ENCODE data around the gene FBP2.
"Not testable (repeated sequence)": the region's sequence is repeated elsewhere in the genome, so short reads cannot be mapped to it uniquely, and the experiment has no call there.

Gene FBP2

DNA sequence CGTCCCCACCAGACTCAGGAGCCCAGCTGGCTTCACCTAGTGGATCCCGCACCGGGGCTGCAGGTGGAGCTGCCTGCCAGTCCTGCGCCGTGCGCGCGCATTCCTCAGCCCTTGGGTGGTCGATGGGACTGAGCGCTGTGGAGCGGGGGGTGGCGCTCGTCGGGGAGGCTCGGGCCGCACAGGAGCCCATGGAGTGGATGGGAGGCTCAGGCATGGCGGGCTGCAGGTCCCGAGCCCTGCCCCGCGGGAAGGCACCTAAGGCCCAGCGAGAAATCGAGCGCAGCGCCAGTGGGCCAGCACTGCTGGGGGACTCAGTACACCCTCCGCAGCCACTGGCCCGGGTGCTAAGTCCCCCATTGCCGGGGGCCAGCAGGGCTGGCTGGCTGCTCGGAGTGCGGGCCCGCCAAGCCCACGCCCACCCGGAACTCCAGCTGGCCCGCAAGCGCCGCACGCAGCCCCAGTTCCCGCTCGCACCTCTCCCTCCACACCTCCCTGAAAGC, 2.5 kb downstream of the FBP2 start:
- H3K27ac Mint-ChIP-seq; H3K9me3 Mint-ChIP-seq; H3K4me3 Mint-ChIP-seq; H3K36me3 Mint-ChIP-seq (ENCODE audit: low read depth): not testable (repeated sequence)
- DNase-seq = peak; percentile 7
- H3K27me3 Mint-ChIP-seq = peaks cover 45% of the 10 kb centered on the region
- peaks cover 12% of the 10 kb centered on the region for H3K4me1 Mint-ChIP-seq (ENCODE audit: low read depth)

DNA sequence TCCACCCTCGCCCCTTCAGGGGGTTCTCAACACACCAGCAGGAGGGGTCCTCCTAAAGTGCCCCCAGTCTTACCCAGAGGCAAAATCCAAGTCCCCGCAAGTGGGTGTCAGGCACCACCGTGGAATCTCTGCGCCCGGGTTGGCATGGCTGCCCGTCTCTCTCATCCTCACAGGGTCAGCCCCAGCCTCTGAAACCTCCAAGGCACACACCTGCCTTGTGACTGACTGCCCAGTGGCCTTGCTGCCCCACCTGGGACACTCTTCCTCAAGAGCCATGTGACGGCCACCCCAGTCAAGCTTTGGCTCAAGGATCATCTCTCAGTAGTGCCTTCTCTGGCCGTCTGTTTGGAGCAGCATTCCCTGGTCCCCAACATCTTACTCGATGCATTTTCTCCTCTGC, 4.9 kb downstream of the FBP2 start:
- no peaks in the 10 kb centered on the region for H3K9me3 Mint-ChIP-seq
- no peak overlapping the region for H3K27ac Mint-ChIP-seq
- no peak for DNase-seq
- H3K4me3 Mint-ChIP-seq = no peak overlapping the region
- H3K4me1 Mint-ChIP-seq (ENCODE audit: low read depth) = peaks cover 28% of the 10 kb centered on the region
- H3K36me3 Mint-ChIP-seq (ENCODE audit: low read depth) = no peaks in the 10 kb centered on the region
- peaks cover 46% of the 10 kb centered on the region for H3K27me3 Mint-ChIP-seq

DNA sequence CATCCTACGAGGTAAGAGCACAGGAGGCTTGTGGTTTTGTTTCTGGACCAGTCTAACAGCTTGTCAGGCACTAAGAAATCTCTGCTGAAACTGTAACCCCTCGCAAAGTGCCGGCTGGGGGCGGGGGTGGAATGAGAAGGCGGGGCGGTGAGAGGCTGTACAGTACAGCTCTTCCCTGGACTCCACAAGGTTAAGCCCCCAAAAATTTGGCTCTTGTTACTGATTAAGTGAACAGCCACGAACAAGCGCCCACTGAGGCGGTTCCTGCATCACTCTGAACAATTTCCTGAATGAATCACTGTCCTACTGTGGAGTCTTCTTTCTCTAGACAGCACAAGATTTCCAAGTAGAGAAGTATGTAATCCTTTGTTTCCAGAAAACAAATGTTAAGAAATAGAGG, 6.8 kb downstream of the FBP2 start:
- peaks cover 44% of the 10 kb centered on the region for H3K27me3 Mint-ChIP-seq
- no peaks in the 10 kb centered on the region for H3K36me3 Mint-ChIP-seq (ENCODE audit: low read depth)
- H3K4me1 Mint-ChIP-seq (ENCODE audit: low read depth) = peaks cover 28% of the 10 kb centered on the region
- no peak overlapping the region for H3K4me3 Mint-ChIP-seq
- H3K27ac Mint-ChIP-seq = no peak overlapping the region
- no peak for DNase-seq
- H3K9me3 Mint-ChIP-seq = no peaks in the 10 kb centered on the region

DNA sequence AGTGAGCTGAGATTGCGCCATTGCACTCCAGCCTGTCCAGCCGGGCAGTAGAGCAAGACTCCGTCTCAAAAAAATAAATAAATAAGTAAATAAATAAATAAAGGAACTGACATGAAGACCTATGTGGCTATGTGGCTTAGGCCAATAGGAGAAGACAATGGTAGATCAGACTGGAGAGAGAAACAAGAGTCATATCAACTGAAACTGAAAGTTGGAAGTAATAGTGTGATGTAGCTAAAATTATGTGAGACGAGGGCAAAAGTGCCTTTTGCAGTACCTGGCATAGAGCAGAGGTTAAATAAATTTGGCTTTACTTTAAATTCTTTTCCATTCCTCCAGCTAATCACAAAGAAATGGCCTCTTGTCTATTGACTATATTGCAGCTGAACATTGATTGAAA, 7.3 kb downstream of the FBP2 start:
- H3K27ac Mint-ChIP-seq = no peak overlapping the region

DNA sequence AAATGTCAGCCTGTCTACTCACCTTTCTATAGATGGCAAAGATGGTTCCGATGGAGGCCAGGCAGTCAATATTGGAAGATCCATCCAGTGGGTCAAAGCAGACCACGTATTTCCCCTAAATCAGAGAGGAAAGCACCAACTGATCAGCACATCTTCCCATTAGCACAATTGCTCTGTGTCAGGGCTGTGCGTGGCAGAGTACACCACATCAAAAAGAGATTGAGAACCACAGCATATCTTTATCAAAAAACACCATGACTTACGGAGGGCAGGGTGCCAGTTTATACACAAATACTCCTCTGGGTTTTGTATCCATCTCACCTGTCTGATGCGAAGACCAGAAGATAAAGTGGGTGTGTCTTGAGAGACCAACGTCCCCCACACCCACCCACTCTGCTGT, 9.1 kb downstream of the FBP2 start:
- H3K27ac Mint-ChIP-seq = no peak overlapping the region
- peaks cover 28% of the 10 kb centered on the region for H3K4me1 Mint-ChIP-seq (ENCODE audit: low read depth)
- H3K9me3 Mint-ChIP-seq = no peaks in the 10 kb centered on the region
- no peak overlapping the region for H3K4me3 Mint-ChIP-seq
- no peak for DNase-seq
- H3K36me3 Mint-ChIP-seq (ENCODE audit: low read depth) = no peaks in the 10 kb centered on the region
- peaks cover 38% of the 10 kb centered on the region for H3K27me3 Mint-ChIP-seq

More for the DNA sequence above, 7.3 kb downstream of the FBP2 start:
- peaks cover 28% of the 10 kb centered on the region for H3K4me1 Mint-ChIP-seq (ENCODE audit: low read depth)
- no peaks in the 10 kb centered on the region for H3K9me3 Mint-ChIP-seq
- peaks cover 41% of the 10 kb centered on the region for H3K27me3 Mint-ChIP-seq
- no peaks in the 10 kb centered on the region for H3K36me3 Mint-ChIP-seq (ENCODE audit: low read depth)
- no peak overlapping the region for H3K4me3 Mint-ChIP-seq
- DNase-seq = no peak

DNA sequence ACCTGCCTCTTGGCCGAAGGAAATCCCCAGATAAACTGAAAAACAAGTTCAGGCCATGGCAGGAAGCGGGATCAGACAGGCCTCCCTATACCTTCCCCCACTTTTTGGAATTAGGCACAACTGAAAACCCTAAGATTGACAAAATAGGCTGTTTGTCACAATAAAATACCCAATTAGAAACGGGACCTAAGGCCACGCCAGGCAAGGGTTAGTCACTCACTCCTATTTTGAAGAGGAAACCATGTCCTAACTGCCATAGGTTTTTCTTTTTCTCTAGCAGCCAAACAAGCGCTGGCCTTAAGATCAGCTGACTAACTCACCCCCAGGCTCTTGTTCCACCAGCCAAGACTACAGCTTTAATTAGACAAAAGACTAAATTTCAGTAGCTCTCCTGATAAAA, 11.9 kb downstream of the FBP2 start:
- DNase-seq = no peak
- Mint-ChIP-seq H3K4me3 (no peak overlapping the region), H3K36me3 (ENCODE audit: low read depth) (no peaks in the 10 kb centered on the region), H3K27ac (no peak overlapping the region), H3K4me1 (ENCODE audit: low read depth) (peaks cover 21% of the 10 kb centered on the region), H3K9me3 (no peaks in the 10 kb centered on the region), H3K27me3 (peaks cover 18% of the 10 kb centered on the region)

DNA sequence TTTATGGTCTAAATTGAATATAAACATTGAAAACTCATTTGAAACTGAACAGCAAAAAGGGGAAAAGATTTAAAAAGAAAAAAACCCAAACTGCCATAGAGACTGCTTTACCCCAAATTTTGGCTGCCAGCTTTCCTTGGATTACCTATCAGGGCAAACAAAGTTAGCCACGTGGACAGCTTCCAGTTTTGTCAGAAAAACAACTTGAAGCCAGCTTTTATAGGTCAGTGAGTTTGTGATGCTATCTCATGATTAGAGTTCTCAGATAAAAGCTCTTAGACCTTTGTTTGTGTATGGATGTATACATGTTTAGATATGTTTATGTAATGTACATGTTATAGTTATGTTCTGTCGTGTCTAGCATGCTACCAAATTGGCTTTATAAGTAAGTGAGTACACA, 16.1 kb downstream of the FBP2 start:
- Mint-ChIP-seq H3K27ac (no peak overlapping the region), H3K4me1 (ENCODE audit: low read depth) (no peaks in the 10 kb centered on the region), H3K36me3 (ENCODE audit: low read depth) (no peaks in the 10 kb centered on the region)

DNA sequence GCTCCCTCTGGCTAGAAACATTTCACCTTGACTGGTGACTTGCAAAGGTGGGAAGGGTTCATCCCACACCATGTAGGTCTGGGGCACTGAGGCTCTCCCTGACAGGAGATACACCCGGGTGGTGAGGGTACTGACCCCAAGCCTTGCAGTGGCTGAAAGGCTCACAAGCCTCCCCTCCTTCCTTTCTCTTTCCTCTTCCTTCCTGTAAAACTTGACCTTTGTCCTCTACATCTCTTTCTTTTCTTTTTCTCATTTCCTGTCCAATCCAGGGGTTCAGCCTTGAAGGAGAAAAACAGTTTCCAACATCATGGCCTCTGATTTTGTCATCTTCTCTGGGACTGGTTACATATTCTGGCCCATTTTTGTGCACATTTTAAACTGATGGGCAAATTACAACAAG, 16.6 kb downstream of the FBP2 start:
- peaks cover 12% of the 10 kb centered on the region for H3K27me3 Mint-ChIP-seq
- DNase-seq = no peak
- H3K27ac Mint-ChIP-seq = no peak overlapping the region
- no peaks in the 10 kb centered on the region for H3K36me3 Mint-ChIP-seq (ENCODE audit: low read depth)
- no peaks in the 10 kb centered on the region for H3K4me1 Mint-ChIP-seq (ENCODE audit: low read depth)
- no peak overlapping the region for H3K4me3 Mint-ChIP-seq
- H3K9me3 Mint-ChIP-seq = no peaks in the 10 kb centered on the region

More for the DNA sequence above, 16.1 kb downstream of the FBP2 start:
- Mint-ChIP-seq H3K27me3 (peaks cover 7% of the 10 kb centered on the region), H3K4me3 (no peak overlapping the region), H3K9me3 (no peaks in the 10 kb centered on the region)
- DNase-seq = no peak

DNA sequence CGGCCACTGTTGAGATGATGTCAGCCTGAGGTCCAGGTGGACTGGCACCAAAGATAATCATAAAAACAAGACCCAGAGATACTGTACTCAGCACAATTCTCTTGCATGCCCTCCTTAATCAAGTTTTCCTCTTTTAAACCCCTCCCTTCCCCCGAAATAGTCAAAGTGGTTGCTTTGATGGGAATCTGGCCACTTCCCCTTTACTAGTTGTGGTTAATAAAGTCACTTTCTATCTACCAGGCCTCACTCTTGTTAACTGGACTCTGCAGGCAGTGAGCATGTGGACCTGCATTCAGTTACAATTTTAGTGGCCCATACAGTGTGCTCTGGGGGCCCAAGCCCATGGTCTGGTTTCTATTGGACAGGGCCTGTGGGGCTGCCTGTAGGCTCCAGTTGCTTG, 17.5 kb downstream of the FBP2 start:
- H3K27me3 Mint-ChIP-seq = peaks cover 18% of the 10 kb centered on the region

DNA sequence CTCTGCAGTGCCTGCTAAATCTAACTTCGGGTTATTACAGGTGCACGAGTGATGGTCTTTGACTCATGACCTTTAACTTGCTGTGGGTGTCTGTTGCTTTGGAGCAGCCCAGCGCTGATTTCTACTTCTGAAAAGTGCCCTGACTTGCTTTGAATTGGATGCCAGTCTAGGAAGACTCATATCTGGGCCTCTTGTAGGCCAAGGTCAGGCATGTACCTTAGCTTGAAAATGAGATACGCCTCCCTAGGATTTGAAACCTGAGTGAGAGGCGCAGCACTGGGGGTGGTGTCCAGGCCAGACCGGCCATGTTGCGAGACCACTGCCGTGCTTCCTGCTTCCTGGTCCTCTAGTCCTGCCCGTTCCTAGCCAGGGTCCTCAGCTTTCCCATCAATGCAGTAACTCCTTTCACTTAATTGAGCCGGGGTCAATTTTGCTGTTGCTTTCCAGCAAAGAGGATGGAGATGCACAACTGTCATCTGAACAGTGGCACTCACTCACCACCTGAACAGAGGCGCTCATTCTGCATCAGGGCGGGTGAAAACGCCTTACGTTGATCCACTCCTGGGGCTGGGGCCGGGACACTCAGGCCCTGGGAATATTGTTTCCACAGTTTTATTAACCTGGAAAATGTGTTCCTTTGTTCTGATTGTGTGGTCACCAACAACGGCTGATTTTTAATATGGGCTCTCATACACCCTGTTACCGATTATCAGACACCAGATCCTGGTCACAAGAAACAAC, 24.5 kb downstream of the FBP2 start:
- Mint-ChIP-seq H3K27ac (no peak overlapping the region), H3K9me3 (peaks cover under 1% of the 10 kb centered on the region), H3K4me1 (ENCODE audit: low read depth) (no peaks in the 10 kb centered on the region), H3K36me3 (ENCODE audit: low read depth) (no peaks in the 10 kb centered on the region), H3K4me3 (no peak overlapping the region), H3K27me3 (peaks cover 16% of the 10 kb centered on the region)
- DNase-seq = no peak

More for the DNA sequence above, 17.5 kb downstream of the FBP2 start:
- no peak for DNase-seq
- no peaks in the 10 kb centered on the region for H3K36me3 Mint-ChIP-seq (ENCODE audit: low read depth)
- no peak overlapping the region for H3K27ac Mint-ChIP-seq
- no peaks in the 10 kb centered on the region for H3K4me1 Mint-ChIP-seq (ENCODE audit: low read depth)
- no peaks in the 10 kb centered on the region for H3K9me3 Mint-ChIP-seq
- no peak overlapping the region for H3K4me3 Mint-ChIP-seq

DNA sequence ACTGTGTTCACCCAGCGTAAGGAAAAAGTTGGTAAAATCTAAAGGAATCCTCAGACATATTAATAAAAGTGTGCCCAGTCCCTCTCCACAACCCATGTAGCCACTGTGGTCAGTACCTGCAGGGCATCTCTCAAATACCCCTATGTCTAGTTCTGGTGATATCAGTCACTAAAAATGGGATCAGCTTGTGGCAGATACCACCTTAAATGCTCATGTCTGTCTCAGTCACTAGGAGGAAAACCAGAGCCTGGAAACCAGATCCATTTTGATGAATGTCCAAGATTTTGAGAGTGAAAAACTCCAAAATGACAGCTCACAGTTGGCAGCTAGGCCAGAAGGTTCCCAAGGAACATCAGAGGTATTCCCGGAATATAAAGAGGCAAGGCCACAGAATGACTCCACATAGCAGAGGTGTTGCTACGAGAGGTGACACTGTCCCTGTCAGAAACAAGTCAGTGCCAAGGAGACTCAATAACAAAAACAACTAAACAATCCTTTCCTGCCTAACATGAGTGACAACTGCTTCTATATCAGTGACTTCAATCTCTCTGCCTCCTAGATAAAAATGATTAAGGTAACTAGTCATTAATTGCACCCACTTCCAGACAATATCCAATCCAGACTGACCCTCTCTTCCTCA, 25.3 kb downstream of the FBP2 start:
- DNase-seq = no peak
- H3K9me3 Mint-ChIP-seq = peaks cover 4% of the 10 kb centered on the region
- H3K27me3 Mint-ChIP-seq = peaks cover 16% of the 10 kb centered on the region
- H3K36me3 Mint-ChIP-seq (ENCODE audit: low read depth) = no peaks in the 10 kb centered on the region
- no peaks in the 10 kb centered on the region for H3K4me1 Mint-ChIP-seq (ENCODE audit: low read depth)
- H3K4me3 Mint-ChIP-seq = no peak overlapping the region
- no peak overlapping the region for H3K27ac Mint-ChIP-seq

DNA sequence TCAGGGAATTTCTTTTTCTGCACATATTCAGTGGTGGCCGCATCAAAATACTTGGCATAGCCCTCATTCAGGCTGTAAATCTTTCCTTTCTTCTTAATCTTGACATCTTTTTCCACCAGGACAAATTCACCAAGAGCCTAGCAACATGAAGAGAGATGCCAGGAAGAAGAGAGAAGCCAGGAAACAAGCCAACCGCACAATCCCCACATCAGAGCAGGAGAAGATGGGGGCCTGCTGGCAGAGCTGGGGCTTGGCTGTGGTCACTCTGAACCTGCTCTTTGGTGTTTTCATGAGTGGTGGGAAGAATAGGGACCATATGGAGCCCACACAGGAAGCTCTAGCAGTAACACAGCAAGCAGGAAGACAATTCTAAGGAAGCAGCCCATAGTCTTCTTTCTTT, 26.4 kb downstream of the FBP2 start:
- no peak for DNase-seq
- no peaks in the 10 kb centered on the region for H3K4me1 Mint-ChIP-seq (ENCODE audit: low read depth)
- no peaks in the 10 kb centered on the region for H3K36me3 Mint-ChIP-seq (ENCODE audit: low read depth)
- H3K27ac Mint-ChIP-seq = no peak overlapping the region
- peaks cover 23% of the 10 kb centered on the region for H3K27me3 Mint-ChIP-seq
- H3K9me3 Mint-ChIP-seq = peaks cover 4% of the 10 kb centered on the region
- H3K4me3 Mint-ChIP-seq = no peak overlapping the region

DNA sequence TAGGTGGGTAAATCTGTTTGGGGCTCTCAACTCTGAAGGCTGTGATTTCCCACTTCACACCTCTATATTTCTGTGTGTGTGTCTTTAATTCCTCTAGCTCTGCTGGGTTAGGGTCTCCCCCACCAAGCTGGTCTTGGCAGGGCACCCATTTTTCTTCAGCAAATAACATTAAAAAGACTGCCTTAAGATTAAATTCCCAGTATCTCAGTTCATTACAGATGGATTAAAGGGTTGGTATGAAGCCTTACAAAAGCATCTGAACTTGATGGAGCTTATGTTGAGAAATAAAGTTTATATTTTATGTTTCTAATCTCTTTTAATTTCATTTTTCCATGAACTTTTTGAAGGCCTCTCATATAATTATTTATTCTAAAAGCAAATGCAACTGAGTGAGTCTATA, 27.1 kb downstream of the FBP2 start:
- Mint-ChIP-seq H3K36me3 (ENCODE audit: low read depth) (no peaks in the 10 kb centered on the region), H3K4me3 (no peak overlapping the region), H3K27me3 (peaks cover 20% of the 10 kb centered on the region), H3K4me1 (ENCODE audit: low read depth) (no peaks in the 10 kb centered on the region), H3K9me3 (peaks cover 4% of the 10 kb centered on the region), H3K27ac (no peak overlapping the region)
- DNase-seq = no peak

DNA sequence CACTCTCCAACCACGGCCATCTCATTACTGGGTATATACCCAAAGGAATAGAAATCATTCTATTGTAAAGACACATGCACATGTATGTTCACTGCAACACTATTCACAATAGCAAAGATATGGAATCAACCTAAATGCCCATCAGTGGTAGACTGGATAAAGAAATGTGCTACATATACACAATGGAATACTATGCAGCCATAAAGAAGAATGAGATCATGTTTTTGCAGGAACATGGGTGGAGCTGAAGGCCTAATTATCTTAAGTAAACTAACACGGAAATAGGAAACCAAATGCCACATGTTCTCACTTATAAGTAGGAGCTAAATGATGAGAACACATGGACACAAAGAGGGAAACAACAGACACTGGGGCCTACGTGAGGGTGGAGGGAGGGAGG, 29.3 kb downstream of the FBP2 start:
- H3K36me3 Mint-ChIP-seq (ENCODE audit: low read depth); DNase-seq; H3K9me3 Mint-ChIP-seq; H3K27ac Mint-ChIP-seq; H3K4me1 Mint-ChIP-seq (ENCODE audit: low read depth); H3K4me3 Mint-ChIP-seq: not testable (repeated sequence)
- peaks cover 21% of the 10 kb centered on the region for H3K27me3 Mint-ChIP-seq

DNA sequence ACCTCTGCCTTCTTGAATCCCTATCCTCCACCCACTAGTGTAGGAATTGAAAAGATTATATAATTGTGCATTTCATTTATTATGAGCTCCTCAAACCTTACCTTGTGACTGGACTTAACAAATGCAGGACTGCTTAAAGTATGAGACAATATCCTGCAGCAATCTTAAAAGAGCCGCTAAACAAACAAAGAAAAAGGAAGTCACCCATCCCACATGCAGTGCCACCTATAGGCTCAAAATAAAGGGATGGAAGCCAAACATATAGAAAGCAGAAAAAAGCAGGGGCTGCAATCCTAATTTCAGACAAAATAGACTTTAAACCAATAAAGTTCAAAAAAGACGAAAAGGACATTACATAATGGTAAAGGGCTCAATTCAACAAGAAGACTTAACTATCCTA, 30.1 kb downstream of the FBP2 start:
- Mint-ChIP-seq H3K9me3 (peaks cover 4% of the 10 kb centered on the region), H3K36me3 (ENCODE audit: low read depth) (no peaks in the 10 kb centered on the region), H3K4me1 (ENCODE audit: low read depth) (no peaks in the 10 kb centered on the region), H3K27ac (no peak overlapping the region), H3K4me3 (no peak overlapping the region), H3K27me3 (peaks cover 21% of the 10 kb centered on the region)
- DNase-seq = no peak

All from activated T-cell treated with anti-CD3 and anti-CD28 coated beads, Interleukin-2, amount 50 U/mL, for 24 hours (primary cell).